Adipose tissue (tissue), 3 donors: Measurements from ENCODE around the gene CNEP1R1. TPM values are rescaled to one million over a fixed set of nuclear protein-coding genes. Genes with fewer than 3 reads are reported as not detected.

Experiments
- H3K27ac ChIP-seq: one replicate; pipeline ENCODE4 v1.5.1; 2013; ENCODE audit warnings: low read depth, low read length
- WGBS, 3 donors: extraction: QIAGEN DNeasy Blood & Tissue Kit; methylation state at CpG; one replicate each; pipeline ENCODE4 v1.1.7; 2013; 5-methylcytosine and 5-hydroxymethylcytosine counted together
- polyA plus RNA-seq, 3 donors: library from polyadenylated mRNA; stranded (reverse); fragments of 200-250 nt; gene quantifications; one replicate each; pipeline ENCODE4 v1.2.3, GENCODE V29; 2013
- donor health status: healthy with polysubstance abuse.
- donor health status: Bipolar disorder and iron deficiency.
- donor health status: healthy.

Gene CNEP1R1
- polyA plus RNA-seq, 3 donors, result 3.5 to 14.2 (median 7.0) TPM

DNA sequence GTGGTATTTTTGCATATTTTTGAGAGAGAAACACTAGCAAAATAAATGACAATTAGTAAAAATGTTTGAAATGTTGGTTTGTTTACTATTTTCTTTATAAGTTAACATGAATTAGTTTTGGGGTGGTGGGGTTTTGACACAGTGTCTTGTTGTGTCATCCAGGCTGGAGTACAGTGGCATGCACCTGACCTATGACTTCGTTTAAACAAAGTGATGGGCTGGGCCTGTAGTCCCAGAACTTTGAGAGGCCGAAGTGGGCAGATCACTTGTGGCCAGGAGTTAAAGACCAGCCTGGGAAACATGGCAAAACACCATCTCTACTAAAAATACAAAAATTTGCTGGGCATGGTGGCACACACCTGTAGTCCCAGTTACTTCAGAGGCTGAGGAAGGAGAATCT, 22.8 kb downstream of the CNEP1R1 start:
- WGBS, 3 donors, result 69 to 80% (median 78%) methylated on average over 2 of the region's 2 CpGs
- no peak overlapping the region for H3K27ac ChIP-seq

GRCh38 chr16:50050802-50051201, 25.8 kb downstream of the CNEP1R1 start:
- 49 to 70% (median 54%) methylated on average over 2 of the region's 2 CpGs for WGBS, 3 donors

GRCh38 chr16:50056226-50056625, 31.2 kb downstream of the CNEP1R1 start:
- H3K27ac ChIP-seq, result no peak overlapping the region
- 92 to 97% (median 92%) methylated on average over 4 of the region's 4 CpGs for WGBS, 3 donors

More at GRCh38 chr16:50050802-50051201, 25.8 kb downstream of the CNEP1R1 start:
- H3K27ac ChIP-seq, result no peak overlapping the region

DNA sequence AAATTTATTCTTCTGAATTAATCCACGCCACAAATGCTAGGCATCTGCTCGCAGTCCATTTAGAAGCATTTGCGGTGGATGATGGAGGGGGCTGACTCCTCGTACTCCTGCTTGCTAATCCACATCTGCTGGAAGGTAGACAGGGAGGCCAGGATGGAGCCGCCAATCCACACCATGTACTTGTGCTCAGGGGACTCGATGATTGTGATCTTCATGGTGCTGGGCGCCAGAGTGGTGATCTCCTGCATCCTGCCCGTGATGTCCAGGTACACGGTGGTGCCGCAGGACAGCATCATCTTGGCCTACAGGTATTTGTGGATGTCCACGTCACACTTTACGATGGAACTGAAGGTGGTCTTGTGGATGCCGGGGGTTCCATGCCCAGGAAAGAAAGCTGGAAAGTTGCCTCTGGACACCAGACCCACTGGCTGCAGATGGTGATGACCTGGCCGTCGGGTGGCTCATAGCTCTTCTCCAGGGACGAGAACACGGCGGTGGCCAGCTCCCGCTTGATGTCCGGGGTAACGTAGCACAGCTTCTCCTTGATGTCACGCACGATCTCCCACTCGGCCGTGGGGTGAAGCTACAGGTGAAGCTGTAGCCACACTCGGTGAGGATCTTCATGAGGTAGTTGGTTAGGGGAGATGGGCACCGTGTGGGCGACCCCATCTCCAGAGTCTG, 33.2 kb downstream of the CNEP1R1 start:
- 92 to 95% (median 94%) methylated on average over 28 of the region's 28 CpGs for WGBS, 3 donors
- no peak overlapping the region for H3K27ac ChIP-seq

- H3K27ac ChIP-seq, result no peak overlapping the region
- 86 to 91% (median 90%) methylated on average over 10 of the region's 10 CpGs for WGBS, 3 donors
These were observed 34.1 kb downstream of the CNEP1R1 start for GRCh38 chr16:50059111-50059510.

DNA sequence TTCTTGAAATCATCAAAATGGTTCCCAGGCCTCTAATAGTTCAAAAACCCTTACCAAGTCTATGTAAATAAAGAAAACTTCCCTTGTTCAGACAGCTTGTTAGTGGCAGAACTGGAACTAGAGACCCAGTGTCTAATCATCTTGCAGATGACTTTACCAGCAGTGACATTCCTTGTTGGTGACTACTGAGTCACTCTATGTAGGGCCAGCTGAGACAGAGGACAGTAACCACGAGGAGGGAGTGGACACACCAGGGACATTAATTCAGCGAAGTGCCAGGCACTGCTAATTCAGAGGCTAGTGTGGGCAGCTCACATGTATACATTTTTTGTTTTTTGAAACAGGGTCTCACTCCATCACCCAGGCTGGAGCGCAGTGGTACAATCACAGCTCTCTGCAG, 34.6 kb downstream of the CNEP1R1 start:
- WGBS, 3 donors, result 67 to 87% (median 70%) methylated on average over 3 of the region's 3 CpGs
- no peak overlapping the region for H3K27ac ChIP-seq

DNA sequence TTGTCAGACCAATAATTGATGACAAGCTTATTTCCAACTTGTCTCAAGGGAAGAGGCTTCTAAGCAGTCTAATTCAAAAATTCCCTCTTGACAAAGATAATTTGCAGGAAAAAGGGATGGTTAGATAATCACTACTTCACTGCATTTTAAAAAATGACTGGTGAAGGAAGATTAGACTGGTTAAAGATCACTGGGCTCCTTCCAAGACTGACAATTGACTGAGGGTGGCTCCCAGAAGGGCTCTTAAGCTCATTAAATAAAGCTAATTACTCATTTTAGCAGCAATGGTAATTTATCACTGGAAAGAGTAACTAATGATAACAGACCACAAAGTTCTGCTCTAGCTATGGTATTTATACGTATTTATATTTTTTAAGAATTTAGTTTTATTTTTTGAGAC, 36.3 kb downstream of the CNEP1R1 start:
- 44 to 84% (median 50%) methylated on average over 1 of the region's 1 CpG for WGBS, 3 donors

GRCh38 chr16:50065241-50065623, 40.2 kb downstream of the CNEP1R1 start:
- H3K27ac ChIP-seq, result no peak overlapping the region
- 76 to 88% (median 84%) methylated on average over 8 of the region's 8 CpGs for WGBS, 3 donors

More for the DNA sequence above, 36.3 kb downstream of the CNEP1R1 start:
- no peak overlapping the region for H3K27ac ChIP-seq

DNA sequence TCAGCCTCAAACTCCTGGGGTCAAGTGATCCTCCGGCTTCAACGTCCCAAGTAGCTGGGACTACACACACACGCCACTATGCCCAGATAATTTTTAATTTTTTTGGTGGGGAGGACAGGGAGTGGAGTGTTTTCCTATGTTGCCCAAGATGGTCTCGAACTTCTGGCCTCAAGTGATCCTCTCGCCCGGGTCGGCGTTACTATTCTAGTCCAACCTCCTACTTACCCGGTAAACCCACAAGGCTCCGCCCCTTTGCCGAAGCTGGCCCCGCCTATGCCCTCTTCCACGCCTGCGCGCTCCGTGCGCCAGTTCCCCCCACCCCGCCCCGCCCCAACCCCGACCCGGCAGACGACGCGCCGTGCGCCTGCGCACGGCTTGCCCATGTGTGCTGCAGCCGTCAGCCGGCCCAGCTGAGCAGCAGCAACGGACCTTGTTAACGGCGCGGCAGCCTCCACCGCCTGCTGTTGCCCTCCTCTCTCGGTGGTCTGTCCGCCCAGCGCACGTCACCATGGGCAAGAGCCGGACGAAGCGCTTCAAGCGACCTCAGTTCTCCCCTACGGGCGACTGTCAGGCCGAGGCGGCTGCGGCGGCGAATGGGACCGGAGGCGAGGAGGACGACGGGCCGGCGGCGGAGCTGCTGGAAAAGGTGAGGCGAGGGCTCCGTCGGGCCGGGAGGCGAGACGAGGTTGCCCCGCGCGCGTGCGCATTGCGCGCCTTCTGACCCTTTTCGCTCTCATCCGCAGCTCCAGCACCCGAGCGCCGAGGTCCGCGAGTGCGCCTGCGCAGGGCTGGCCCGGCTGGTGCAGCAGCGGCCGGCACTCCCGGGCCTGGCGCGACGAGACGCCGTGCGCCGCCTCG, 40.8 kb downstream of the CNEP1R1 start, which contains the start of gene HEATR3:
HEATR3 (plus strand) TSS at position 347 of the 858 bp plus-strand sequence; CDS start at position 509, 162 bp downstream.
- WGBS, 3 donors, result 3 to 4% (median 3%) methylated on average over 66 to 91 of the region's 91 CpGs
- no peak within 1 kb of the TSS for H3K27ac ChIP-seq

DNA sequence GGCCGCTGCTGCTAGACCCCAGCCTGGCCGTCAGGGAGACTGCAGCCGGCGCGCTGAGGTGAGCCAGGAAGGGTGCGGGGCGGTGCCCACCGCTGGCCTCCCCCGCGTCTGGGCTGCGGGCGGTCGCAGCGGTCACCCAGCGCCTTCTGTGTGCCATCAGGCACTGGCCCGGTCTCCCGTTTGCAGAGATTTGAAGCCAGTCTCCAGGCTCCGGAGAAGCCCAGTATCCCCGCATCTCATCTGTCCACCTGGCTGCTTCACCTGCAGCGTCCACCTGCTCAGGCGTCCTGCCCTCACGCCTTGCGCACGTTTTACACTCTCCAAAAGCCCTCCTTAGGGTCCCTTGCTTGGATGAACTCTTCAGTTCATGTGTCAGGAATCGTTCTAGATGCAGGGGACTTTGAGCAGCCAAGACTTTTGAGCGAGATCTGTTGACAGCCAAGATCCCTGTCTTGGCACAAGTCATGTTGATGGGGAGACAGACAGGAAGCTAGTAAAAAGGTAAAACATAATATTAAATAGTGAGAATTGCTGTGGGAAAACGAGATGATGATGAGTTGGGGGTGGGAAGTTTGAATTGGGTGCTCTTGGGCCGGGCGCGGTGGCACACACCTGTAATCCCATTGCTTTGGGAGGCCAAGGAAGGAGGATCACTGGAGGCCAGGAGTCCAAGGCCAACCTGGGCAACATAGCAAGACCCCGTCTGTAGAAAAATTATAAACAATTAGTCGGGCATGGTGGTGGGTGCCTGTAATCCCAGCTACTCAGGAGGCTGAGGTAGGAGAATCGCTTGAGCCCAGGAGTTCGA, 41.7 kb downstream of the CNEP1R1 start:
- 23 to 31% (median 25%) methylated on average over 29 to 34 of the region's 34 CpGs for WGBS, 3 donors

GRCh38 chr16:50067290-50067853, 42.3 kb downstream of the CNEP1R1 start:
- 34 to 37% (median 35%) methylated on average over 3 of the region's 3 CpGs for WGBS, 3 donors

More for the DNA sequence above, 41.7 kb downstream of the CNEP1R1 start:
- no peak overlapping the region for H3K27ac ChIP-seq

GRCh38 chr16:50068550-50068949, 43.5 kb downstream of the CNEP1R1 start:
- H3K27ac ChIP-seq, result no peak overlapping the region
- 74 to 85% (median 78%) methylated on average over 4 of the region's 4 CpGs for WGBS, 3 donors

More at GRCh38 chr16:50067290-50067853, 42.3 kb downstream of the CNEP1R1 start:
- no peak overlapping the region for H3K27ac ChIP-seq

- no peak overlapping the region for H3K27ac ChIP-seq
- WGBS, 3 donors, result 94 to 100% (median 100%) methylated on average over 1 of the region's 1 CpG
These were observed 44.0 kb downstream of the CNEP1R1 start for GRCh38 chr16:50069060-50069459.

DNA sequence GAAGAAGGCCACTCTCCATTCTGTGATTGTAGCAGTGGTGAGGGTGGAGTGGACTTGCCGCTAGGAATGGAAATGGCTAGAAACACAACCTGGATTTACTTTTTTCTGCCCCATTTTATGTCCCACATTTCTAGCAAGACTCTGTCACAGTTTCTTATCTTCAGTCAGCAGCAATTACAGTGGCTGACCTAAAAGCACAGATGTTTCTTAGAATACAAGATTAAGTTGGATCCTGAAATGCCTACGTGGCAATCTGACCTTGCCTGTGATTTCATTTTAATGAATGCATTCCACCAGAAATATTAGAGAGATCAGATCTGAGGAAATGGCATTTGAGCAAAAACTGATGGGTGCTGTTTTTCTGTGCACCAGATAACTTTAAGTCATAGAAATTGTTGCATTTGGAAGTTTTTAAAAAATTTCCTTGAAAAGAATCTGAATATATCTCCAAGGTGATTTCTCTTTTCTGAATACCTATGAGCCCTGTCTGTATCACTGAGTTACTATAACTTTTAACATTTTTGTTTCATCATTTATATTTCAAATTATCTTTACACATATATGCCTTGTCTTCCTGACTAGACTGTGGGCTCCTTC, 46.1 kb downstream of the CNEP1R1 start:
- H3K27ac ChIP-seq, result no peak overlapping the region
- WGBS, 3 donors, result 60 to 77% (median 68%) methylated on average over 2 of the region's 2 CpGs

DNA sequence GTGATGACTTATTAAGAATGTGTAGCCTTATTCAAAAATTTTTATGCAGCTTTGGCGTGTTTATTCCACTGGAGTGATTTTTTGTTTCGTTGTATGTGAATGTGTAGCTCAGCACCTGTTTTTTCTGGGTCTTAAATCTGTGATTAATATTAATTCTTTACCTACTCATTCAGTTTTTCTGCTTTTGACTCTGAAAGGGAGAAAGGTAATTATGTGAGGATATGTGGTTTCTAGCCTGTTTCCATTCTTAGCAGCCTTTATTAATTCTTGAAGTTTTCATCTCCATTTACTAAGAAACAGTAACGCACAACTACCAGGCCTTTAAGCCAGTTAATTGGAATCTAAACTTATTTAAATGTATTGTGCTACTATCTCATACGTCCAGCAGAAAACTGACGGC, 47.7 kb downstream of the CNEP1R1 start:
- 93 to 95% (median 94%) methylated on average over 5 of the region's 5 CpGs for WGBS, 3 donors
- no peak overlapping the region for H3K27ac ChIP-seq

DNA sequence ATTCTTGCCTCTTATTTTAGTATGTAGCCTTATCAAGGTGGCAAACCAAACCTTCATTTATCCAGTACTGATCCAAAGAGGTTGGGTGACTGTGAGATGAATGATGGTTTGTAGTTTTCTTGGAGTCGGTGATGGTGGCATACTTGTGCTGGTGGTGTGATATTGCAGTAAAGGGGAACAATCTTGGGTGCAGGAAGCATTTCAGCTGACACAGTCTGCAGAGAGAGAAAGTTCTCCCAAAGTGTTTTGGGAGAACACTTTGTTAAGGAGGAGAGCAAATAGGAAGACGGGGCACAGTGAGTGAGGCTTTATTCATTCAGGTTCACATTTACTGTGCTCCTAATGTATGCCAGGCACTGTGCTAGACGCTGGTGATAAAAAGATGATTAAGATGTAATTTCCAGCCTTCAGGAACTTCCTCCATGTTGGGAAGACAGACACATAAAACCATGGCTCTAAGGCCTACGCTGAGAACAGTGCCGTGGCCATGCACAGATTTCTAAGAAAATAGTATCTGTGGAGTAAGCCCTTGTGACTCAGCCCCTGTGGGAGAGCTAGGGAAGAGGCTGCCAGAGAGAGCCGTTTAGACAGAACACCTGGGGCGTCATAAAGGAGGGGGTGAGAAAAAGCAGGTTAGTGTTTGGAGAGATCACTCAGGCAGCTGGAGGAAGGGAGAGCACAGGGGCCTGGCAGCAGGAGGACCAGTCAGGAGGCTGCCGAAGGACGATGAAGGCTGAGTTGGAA, 54.5 kb downstream of the CNEP1R1 start:
- 84 to 92% (median 87%) methylated on average over 9 of the region's 9 CpGs for WGBS, 3 donors
- no peak overlapping the region for H3K27ac ChIP-seq

- WGBS, 3 donors, result 92 to 95% (median 93%) methylated on average over 7 of the region's 7 CpGs
- no peak overlapping the region for H3K27ac ChIP-seq
These were observed 56.5 kb downstream of the CNEP1R1 start for GRCh38 chr16:50081428-50082018.
